Esophagus squamous epithelium (tissue), 4 donors: ENCODE results near the gene ATL2.

Experiments used
- POLR2A ChIP-seq, 4 donors: fragments of 450-650 bp; IDR thresholded peaks; one replicate each; pipeline ENCODE4 v1.6.1; 2017; ENCODE audit warnings: antibody characterized with exemption in 4 of 4, mild to moderate bottlenecking in 4 of 4, moderate library complexity in 3 of 4
- TF ChIP-seq, protein P1 (sequence below), 6 experiments: fragments of 450-650 bp in 4 of 6; fragments of 200-600 bp in 2 of 6; sonication (generic) in 2 of 6; IDR thresholded peaks; one replicate each; pipeline ENCODE4 v1.5.1; 2016 to 2019; ENCODE audit warnings: antibody characterized with exemption in 6 of 6, mild to moderate bottlenecking in 4 of 6, moderate library complexity in 4 of 6

DNA sequence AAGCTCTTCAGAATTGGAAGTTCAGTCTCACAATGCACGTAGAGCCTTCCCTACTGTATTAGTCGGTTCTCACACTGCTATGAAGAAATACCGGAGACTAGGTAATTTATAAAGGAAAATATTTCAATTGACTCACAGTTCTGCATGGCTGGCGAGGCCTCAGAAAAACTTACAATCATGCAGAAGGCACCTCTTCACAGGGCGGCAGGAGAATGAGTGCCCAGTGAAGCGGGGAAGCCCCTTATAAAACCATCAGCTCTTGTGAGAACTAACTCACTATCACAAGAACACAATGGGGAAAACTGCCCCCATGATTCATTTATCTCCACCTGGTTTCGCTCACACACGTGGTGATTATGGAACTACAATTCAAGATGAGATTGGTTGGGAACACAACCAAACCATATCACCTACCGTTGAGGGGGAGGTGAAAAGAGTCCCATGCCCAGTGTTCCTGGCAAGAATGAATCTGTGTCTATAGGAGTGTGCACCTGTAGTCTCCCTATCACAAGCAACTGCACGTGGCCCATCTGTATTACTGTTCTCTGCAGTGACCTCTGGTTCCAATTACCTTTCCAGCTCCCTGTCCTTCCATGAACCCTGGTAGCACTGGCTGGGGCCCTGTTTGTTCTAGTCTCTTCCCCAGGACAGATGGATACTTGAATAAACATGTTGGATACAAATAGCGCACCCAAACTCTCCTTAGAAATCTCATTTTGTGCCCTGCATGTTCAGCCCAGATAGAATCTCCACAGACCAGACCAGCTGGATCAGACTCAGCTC is 44.4 kb upstream of the ATL2 start:
- TF ChIP-seq, protein P1, sequence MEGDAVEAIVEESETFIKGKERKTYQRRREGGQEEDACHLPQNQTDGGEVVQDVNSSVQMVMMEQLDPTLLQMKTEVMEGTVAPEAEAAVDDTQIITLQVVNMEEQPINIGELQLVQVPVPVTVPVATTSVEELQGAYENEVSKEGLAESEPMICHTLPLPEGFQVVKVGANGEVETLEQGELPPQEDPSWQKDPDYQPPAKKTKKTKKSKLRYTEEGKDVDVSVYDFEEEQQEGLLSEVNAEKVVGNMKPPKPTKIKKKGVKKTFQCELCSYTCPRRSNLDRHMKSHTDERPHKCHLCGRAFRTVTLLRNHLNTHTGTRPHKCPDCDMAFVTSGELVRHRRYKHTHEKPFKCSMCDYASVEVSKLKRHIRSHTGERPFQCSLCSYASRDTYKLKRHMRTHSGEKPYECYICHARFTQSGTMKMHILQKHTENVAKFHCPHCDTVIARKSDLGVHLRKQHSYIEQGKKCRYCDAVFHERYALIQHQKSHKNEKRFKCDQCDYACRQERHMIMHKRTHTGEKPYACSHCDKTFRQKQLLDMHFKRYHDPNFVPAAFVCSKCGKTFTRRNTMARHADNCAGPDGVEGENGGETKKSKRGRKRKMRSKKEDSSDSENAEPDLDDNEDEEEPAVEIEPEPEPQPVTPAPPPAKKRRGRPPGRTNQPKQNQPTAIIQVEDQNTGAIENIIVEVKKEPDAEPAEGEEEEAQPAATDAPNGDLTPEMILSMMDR (IDR thresholded peaks at IDR 0.05): no peak
- TF ChIP-seq POLR2A (IDR thresholded peaks at IDR 0.05): no peak
